Keratinocyte (primary cell): Measurements from ENCODE around the gene UCN2.

Source experiments
- EZH2 ChIP-seq: IDR thresholded peaks from one replicate; pipeline ENCODE4 v1.6.1; 2012; ENCODE audit warnings: inconsistent platforms, mild to moderate bottlenecking, low read length, moderate library complexity
- TF ChIP-seq, protein P1 (sequence below), 3 experiments: IDR thresholded peaks in 1 of 3; conservative IDR thresholded peaks in 1 of 3; optimal IDR thresholded peaks in 1 of 3; 2 replicates in 2 of 3; 3 replicates in 1 of 3; pipeline versions ENCODE3 to v1.5.1; 2011; ENCODE audit warnings: low read length in 3 of 3, mild to moderate bottlenecking in 3 of 3, moderate library complexity in 2 of 3, control low read depth in 1 of 3, inconsistent platforms in 1 of 3; ENCODE audit not compliant: insufficient read depth in 2 of 3; ENCODE audit errors: extremely low read depth in 1 of 3

DNA sequence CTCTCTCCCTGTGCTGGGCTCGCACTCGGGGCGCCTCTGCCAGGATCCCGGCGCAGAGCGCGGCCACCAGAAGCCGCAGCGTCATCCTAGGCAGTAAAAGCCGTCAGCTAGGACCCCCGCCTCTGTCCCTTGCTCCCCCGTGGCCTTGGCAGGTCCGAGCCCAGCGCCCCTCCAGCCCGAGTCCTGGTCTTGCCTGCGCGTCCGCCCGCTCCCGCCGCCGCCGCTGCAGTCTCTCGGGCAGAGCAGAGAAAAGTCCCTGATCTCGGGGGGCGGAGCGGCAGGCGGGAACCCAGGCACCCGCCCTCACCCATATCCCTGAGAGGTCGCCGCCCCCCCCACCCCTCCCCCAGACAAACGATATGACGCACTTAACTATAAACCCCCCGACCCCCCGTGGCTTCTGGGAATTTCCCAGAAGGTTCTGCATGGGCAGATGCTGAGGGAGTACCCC lies 31.5 kb upstream of the UCN2 start, which contains the start of gene COL7A1:
- TF ChIP-seq, protein P1, sequence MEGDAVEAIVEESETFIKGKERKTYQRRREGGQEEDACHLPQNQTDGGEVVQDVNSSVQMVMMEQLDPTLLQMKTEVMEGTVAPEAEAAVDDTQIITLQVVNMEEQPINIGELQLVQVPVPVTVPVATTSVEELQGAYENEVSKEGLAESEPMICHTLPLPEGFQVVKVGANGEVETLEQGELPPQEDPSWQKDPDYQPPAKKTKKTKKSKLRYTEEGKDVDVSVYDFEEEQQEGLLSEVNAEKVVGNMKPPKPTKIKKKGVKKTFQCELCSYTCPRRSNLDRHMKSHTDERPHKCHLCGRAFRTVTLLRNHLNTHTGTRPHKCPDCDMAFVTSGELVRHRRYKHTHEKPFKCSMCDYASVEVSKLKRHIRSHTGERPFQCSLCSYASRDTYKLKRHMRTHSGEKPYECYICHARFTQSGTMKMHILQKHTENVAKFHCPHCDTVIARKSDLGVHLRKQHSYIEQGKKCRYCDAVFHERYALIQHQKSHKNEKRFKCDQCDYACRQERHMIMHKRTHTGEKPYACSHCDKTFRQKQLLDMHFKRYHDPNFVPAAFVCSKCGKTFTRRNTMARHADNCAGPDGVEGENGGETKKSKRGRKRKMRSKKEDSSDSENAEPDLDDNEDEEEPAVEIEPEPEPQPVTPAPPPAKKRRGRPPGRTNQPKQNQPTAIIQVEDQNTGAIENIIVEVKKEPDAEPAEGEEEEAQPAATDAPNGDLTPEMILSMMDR (optimal IDR thresholded peaks at IDR 0.05 in 1 of 3, IDR thresholded peaks at IDR 0.05 in 1 of 3, conservative IDR thresholded peaks at IDR 0.05 in 1 of 3; ENCODE audit: extremely low read depth in 1 of 3, insufficient read depth in 2 of 3, low read length in 3 of 3), result no peak
- TF ChIP-seq EZH2, result no peak
